Neural progenitor cell (in vitro differentiated cells): ENCODE data around the gene CFAP57. TPM values are rescaled to one million over a fixed set of nuclear protein-coding genes. Genes with fewer than 3 reads are reported as not detected.
A peak's percentile ranks its signal among the peaks of the same experiment; 100 is the strongest.

ENCODE experiments used
- DNase-seq: peaks from one replicate; pipeline ENCODE4 v3.0.0-alpha.2; 2016; ENCODE audit warnings: low spot score
- H2AFZ ChIP-seq: fragments of 200-600 bp; sonication (generic); replicated peaks from 2 replicates; pipeline ENCODE4 v1.6.1; 2016; ENCODE audit warnings: antibody characterized with exemption
- H3F3A ChIP-seq: fragments of 200-600 bp; sonication (generic); 2 replicates; pipeline ENCODE4 v1.6.1; 2016; ENCODE audit warnings: antibody characterized with exemption, low read depth
- H3K27ac ChIP-seq: fragments of 200-600 bp; sonication (generic); 2 replicates; pipeline ENCODE4 v1.5.1; 2016; ENCODE audit warnings: mild to moderate bottlenecking
- H3K27me3 ChIP-seq: fragments of 200-600 bp; sonication (generic); 2 replicates; pipeline ENCODE4 v1.6.1; 2016; ENCODE audit warnings: mild to moderate bottlenecking, moderate library complexity
- H3K36me3 ChIP-seq: fragments of 200-600 bp; sonication (generic); 2 replicates; pipeline ENCODE4 v1.5.1; 2016
- H3K4me1 ChIP-seq: fragments of 200-600 bp; sonication (generic); 2 replicates; pipeline ENCODE4 v1.6.1; 2016; ENCODE audit warnings: mixed run types
- H3K4me2 ChIP-seq: fragments of 200-600 bp; sonication (generic); 2 replicates; pipeline ENCODE4 v1.6.1; 2016
- H3K4me3 ChIP-seq: fragments of 200-600 bp; sonication (generic); 2 replicates; pipeline ENCODE4 v1.5.1; 2016
- H3K79me2 ChIP-seq: fragments of 200-600 bp; sonication (generic); 2 replicates; pipeline ENCODE4 v1.6.1; 2016; ENCODE audit warnings: low read depth
- H3K9ac ChIP-seq: fragments of 200-600 bp; sonication (generic); 2 replicates; pipeline ENCODE4 v1.6.1; 2016
- H3K9me3 ChIP-seq: fragments of 200-600 bp; sonication (generic); 2 replicates; pipeline ENCODE4 v1.5.1; 2016; ENCODE audit warnings: low read depth
- H4K20me1 ChIP-seq: fragments of 200-600 bp; sonication (generic); 2 replicates; pipeline ENCODE4 v1.6.1; 2016; ENCODE audit warnings: low read depth
- H3K27ac Mint-ChIP-seq: 3 replicates; pipeline ENCODE4 v1.8.0; 2021; ENCODE audit warnings: mixed read lengths
- H3K27me3 Mint-ChIP-seq: 2 replicates; pipeline ENCODE4 v1.8.0; 2022; ENCODE audit warnings: low read depth, mild to moderate bottlenecking, inconsistent platforms, moderate library complexity, mixed read lengths; ENCODE audit not compliant: insufficient read depth
- H3K36me3 Mint-ChIP-seq: 3 replicates; pipeline ENCODE4 v1.8.0; 2021; ENCODE audit warnings: mixed read lengths
- H3K4me1 Mint-ChIP-seq: 3 replicates; pipeline ENCODE4 v1.8.0; 2021; ENCODE audit warnings: mixed read lengths
- H3K4me3 Mint-ChIP-seq: 3 replicates; pipeline ENCODE4 v1.8.0; 2021; ENCODE audit warnings: mild to moderate bottlenecking, moderate library complexity, mixed read lengths
- H3K9me3 Mint-ChIP-seq: 3 replicates; pipeline ENCODE4 v1.8.0; 2020; ENCODE audit warnings: mixed read lengths
- CTCF ChIP-seq: fragments of 200-600 bp; sonication (generic); IDR thresholded peaks from 2 replicates; pipeline ENCODE4 v1.5.1; 2017; ENCODE audit warnings: antibody characterized with exemption, mild to moderate bottlenecking
- EZH2 ChIP-seq: fragments of 200-600 bp; sonication (generic); IDR thresholded peaks from 2 replicates; pipeline ENCODE4 v1.6.1; 2017; ENCODE audit warnings: antibody characterized with exemption, mild to moderate bottlenecking, moderate library complexity
- EZH2phosphoT487 ChIP-seq: fragments of 200-600 bp; sonication (generic); IDR thresholded peaks from 2 replicates; pipeline ENCODE4 v1.6.1; 2017; ENCODE audit warnings: antibody characterized with exemption
- total RNA-seq: library from RNA; depleted of rRNA; stranded (reverse); fragments of >200 nt; gene quantifications from 2 replicates; pipeline ENCODE4 v1.2.3, GENCODE V29; 2015; ENCODE audit warnings: low replicate concordance

Gene CFAP57
- total RNA-seq, 1 donor from 2014 or later = 0.97 TPM

- no peak overlapping the region for H3K9ac ChIP-seq
- H3K4me1 Mint-ChIP-seq = peaks cover 24% of the 10 kb centered on the region
- H2AFZ ChIP-seq = no peak overlapping the region
- peaks cover 3% of the 10 kb centered on the region for H3F3A ChIP-seq
- no peaks in the 10 kb centered on the region for H3K36me3 ChIP-seq
- peaks cover 5% of the 10 kb centered on the region for H3K36me3 Mint-ChIP-seq
- no peaks in the 10 kb centered on the region for H4K20me1 ChIP-seq
- H3K4me1 ChIP-seq = peaks cover 18% of the 10 kb centered on the region
- no peaks in the 10 kb centered on the region for H3K9me3 Mint-ChIP-seq
- H3K27me3 ChIP-seq = peaks cover 18% of the 10 kb centered on the region
- no peak overlapping the region for H3K4me2 ChIP-seq
- no peak overlapping the region for H3K27ac Mint-ChIP-seq
- H3K27ac ChIP-seq = no peak overlapping the region
- peaks cover 3% of the 10 kb centered on the region for H3K27me3 Mint-ChIP-seq
- DNase-seq = no peak
- no peaks in the 10 kb centered on the region for H3K9me3 ChIP-seq
- H3K4me3 Mint-ChIP-seq = no peak overlapping the region
- TF ChIP-seq EZH2phosphoT487 = no peak
- TF ChIP-seq EZH2 = no peak
- no peak for TF ChIP-seq CTCF
- H3K79me2 ChIP-seq = peaks cover 20% of the 10 kb centered on the region
- H3K4me3 ChIP-seq = no peak overlapping the region
These were observed 2.7 kb downstream of the CFAP57 start for GRCh38 chr1:43174873-43175272.

GRCh38 chr1:43177691-43178090 lies 5.6 kb downstream of the CFAP57 start:
- H3K27ac Mint-ChIP-seq = no peak overlapping the region
- Histone ChIP-seq H3K36me3 (no peaks in the 10 kb centered on the region), H3K9ac (no peak overlapping the region), H3K9me3 (no peaks in the 10 kb centered on the region), H3K79me2 (no peaks in the 10 kb centered on the region), H3F3A (peaks cover 2% of the 10 kb centered on the region), H3K4me3 (no peak overlapping the region), H4K20me1 (no peaks in the 10 kb centered on the region), H2AFZ (peak overlapping the region; percentile 86), H3K4me2 (peak overlapping the region; percentile 55), H3K4me1 (peaks cover 12% of the 10 kb centered on the region), H3K27me3 (peaks cover 17% of the 10 kb centered on the region), H3K27ac (no peak overlapping the region)
- DNase-seq = peak; percentile 6
- TF ChIP-seq CTCF = no peak
- TF ChIP-seq EZH2 = no peak
- TF ChIP-seq EZH2phosphoT487 = no peak
- no peaks in the 10 kb centered on the region for H3K9me3 Mint-ChIP-seq
- H3K4me3 Mint-ChIP-seq = no peak overlapping the region
- H3K36me3 Mint-ChIP-seq = no peaks in the 10 kb centered on the region
- H3K27me3 Mint-ChIP-seq = no peaks in the 10 kb centered on the region
- peaks cover 11% of the 10 kb centered on the region for H3K4me1 Mint-ChIP-seq

GRCh38 chr1:43184388-43184787 lies 12.3 kb downstream of the CFAP57 start:
- no peak overlapping the region for H3K4me2 ChIP-seq
- no peak overlapping the region for H2AFZ ChIP-seq
- H3F3A ChIP-seq = no peaks in the 10 kb centered on the region
- no peaks in the 10 kb centered on the region for H3K4me1 ChIP-seq
- no peak overlapping the region for H3K27ac ChIP-seq
- no peaks in the 10 kb centered on the region for H3K36me3 Mint-ChIP-seq
- no peaks in the 10 kb centered on the region for H3K9me3 ChIP-seq
- no peak for DNase-seq
- no peak overlapping the region for H3K9ac ChIP-seq
- H3K4me3 ChIP-seq = no peak overlapping the region
- H3K4me3 Mint-ChIP-seq = no peak overlapping the region
- H3K4me1 Mint-ChIP-seq = no peaks in the 10 kb centered on the region
- no peaks in the 10 kb centered on the region for H4K20me1 ChIP-seq
- H3K27me3 ChIP-seq = no peaks in the 10 kb centered on the region
- no peaks in the 10 kb centered on the region for H3K27me3 Mint-ChIP-seq
- H3K79me2 ChIP-seq = no peaks in the 10 kb centered on the region
- no peaks in the 10 kb centered on the region for H3K36me3 ChIP-seq
- TF ChIP-seq EZH2phosphoT487 (no peak), CTCF (no peak), EZH2 (no peak)
- H3K27ac Mint-ChIP-seq = no peak overlapping the region
- no peaks in the 10 kb centered on the region for H3K9me3 Mint-ChIP-seq
